ENCODE measurements around the gene FDPS.
A peak's percentile ranks its signal among the peaks of the same experiment; 100 is the strongest.
"Not testable (repeated sequence)": the region's sequence is repeated elsewhere in the genome, so short reads cannot be mapped to it uniquely, and the experiment has no call there.

The FDPS gene

GRCh38 chr1:155318082-155318481 is 9.4 kb downstream of the FDPS start:
- H3K4me3 ChIP-seq (ENCODE audit: low read depth, low read length) = no peak overlapping the region

- no peak overlapping the region for H3K4me3 ChIP-seq (ENCODE audit: low read depth, low read length)
These were observed 10.9 kb downstream of the FDPS start for GRCh38 chr1:155319536-155319935.

GRCh38 chr1:155320252-155320651 is 11.6 kb downstream of the FDPS start:
- H3K4me3 ChIP-seq (ENCODE audit: low read depth, low read length) = peak overlapping the region; percentile 18

GRCh38 chr1:155320661-155321617 is 12.3 kb downstream of the FDPS start, which contains the start of gene RUSC1:
RUSC1 (plus strand) TSS chr1:155320894; CDS start chr1:155321774, 880 bp downstream.
- peak within 1 kb of the TSS; percentile 45 for H3K4me3 ChIP-seq (ENCODE audit: low read depth, low read length)

GRCh38 chr1:155321639-155322503 is 13.2 kb downstream of the FDPS start:
- peak overlapping the region; percentile 39 for H3K4me3 ChIP-seq (ENCODE audit: low read depth, low read length)

- H3K4me3 ChIP-seq (ENCODE audit: low read depth, low read length) = peak overlapping the region; percentile 39
These were observed 13.9 kb downstream of the FDPS start for GRCh38 chr1:155322571-155322952.

GRCh38 chr1:155322953-155323728 is 14.5 kb downstream of the FDPS start:
- H3K4me3 ChIP-seq (ENCODE audit: low read depth, low read length) = peak overlapping the region; percentile 83

GRCh38 chr1:155323729-155324036 is 15.0 kb downstream of the FDPS start:
- H3K4me3 ChIP-seq (ENCODE audit: low read depth, low read length) = peak overlapping the region; percentile 83

GRCh38 chr1:155324037-155324716 is 15.5 kb downstream of the FDPS start:
- peak overlapping the region; percentile 83 for H3K4me3 ChIP-seq (ENCODE audit: low read depth, low read length)

GRCh38 chr1:155324717-155325602 is 16.3 kb downstream of the FDPS start:
- peak overlapping the region; percentile 83 for H3K4me3 ChIP-seq (ENCODE audit: low read depth, low read length)

GRCh38 chr1:155325603-155325893 is 16.9 kb downstream of the FDPS start:
- peak overlapping the region; percentile 83 for H3K4me3 ChIP-seq (ENCODE audit: low read depth, low read length)

- no peak overlapping the region for H3K4me3 ChIP-seq (ENCODE audit: low read depth, low read length)
These were observed 17.4 kb downstream of the FDPS start for GRCh38 chr1:155326020-155326526.

- H3K4me3 ChIP-seq (ENCODE audit: low read depth, low read length) = no peak overlapping the region
These were observed 18.0 kb downstream of the FDPS start for GRCh38 chr1:155326631-155327037.

- no peak overlapping the region for H3K4me3 ChIP-seq (ENCODE audit: low read depth, low read length)
These were observed 19.3 kb downstream of the FDPS start for GRCh38 chr1:155327981-155328380.

GRCh38 chr1:155328856-155329255 is 20.2 kb downstream of the FDPS start:
- H3K4me3 ChIP-seq (ENCODE audit: low read depth, low read length) = not testable (repeated sequence)

- H3K4me3 ChIP-seq (ENCODE audit: low read depth, low read length) = no peak overlapping the region
These were observed 21.4 kb downstream of the FDPS start for GRCh38 chr1:155329980-155330598.

GRCh38 chr1:155334962-155335361 is 26.3 kb downstream of the FDPS start:
- H3K4me3 ChIP-seq (ENCODE audit: low read depth, low read length) = no peak overlapping the region

GRCh38 chr1:155339515-155340097 is 30.9 kb downstream of the FDPS start:
- no peak overlapping the region for H3K4me3 ChIP-seq (ENCODE audit: low read depth, low read length)

- no peak overlapping the region for H3K4me3 ChIP-seq (ENCODE audit: low read depth, low read length)
These were observed 34.2 kb downstream of the FDPS start for GRCh38 chr1:155342842-155343241.
